NCI-H226 (cell line): Measurements from ENCODE around the gene HPD.

Experiments used
- DNase-seq: peaks from one replicate; pipeline ENCODE4 v3.0.0-alpha.2; 2015

Gene HPD

GRCh38 chr12:121827351-121828099 lies 31.1 kb downstream of the HPD start:
- DNase-seq: no peak

GRCh38 chr12:121826318-121827150 lies 32.1 kb downstream of the HPD start:
- DNase-seq: no peak

- DNase-seq: no peak
Measured at GRCh38 chr12:121825041-121825523, 33.6 kb downstream of the HPD start.

- no peak for DNase-seq
Measured at GRCh38 chr12:121823727-121824115, 34.9 kb downstream of the HPD start.

- DNase-seq: no peak
Measured at GRCh38 chr12:121823101-121823726, 35.4 kb downstream of the HPD start.

- DNase-seq: no peak
Measured at GRCh38 chr12:121822393-121823100, 36.1 kb downstream of the HPD start.

- DNase-seq: no peak
Measured at GRCh38 chr12:121820056-121820455, 38.6 kb downstream of the HPD start.

GRCh38 chr12:121819212-121819949 lies 39.3 kb downstream of the HPD start:
- DNase-seq: no peak

GRCh38 chr12:121817648-121818043 lies 41.0 kb downstream of the HPD start:
- DNase-seq: no peak

- no peak for DNase-seq
Measured at GRCh38 chr12:121816925-121817647, 41.6 kb downstream of the HPD start.

GRCh38 chr12:121815263-121815662 lies 43.4 kb downstream of the HPD start:
- no peak for DNase-seq

- DNase-seq: no peak
Measured at GRCh38 chr12:121814429-121815119, 44.1 kb downstream of the HPD start.

- DNase-seq: no peak
Measured at GRCh38 chr12:121813951-121814350, 44.7 kb downstream of the HPD start.

GRCh38 chr12:121812921-121813896 lies 45.5 kb downstream of the HPD start:
- DNase-seq: no peak

GRCh38 chr12:121812320-121812871 lies 46.3 kb downstream of the HPD start:
- DNase-seq: peak; percentile 79

GRCh38 chr12:121811434-121812319 lies 47.0 kb downstream of the HPD start:
- DNase-seq: peak; percentile 33

- DNase-seq: no peak
Measured at GRCh38 chr12:121810833-121811433, 47.7 kb downstream of the HPD start.
